ENCODE data around the gene UGCG. TPM values are rescaled to one million over a fixed set of nuclear protein-coding genes. Genes with fewer than 3 reads are reported as not detected.

The UGCG gene
- total RNA-seq, 1 experiment from 2014 or later: 27.6 TPM

DNA sequence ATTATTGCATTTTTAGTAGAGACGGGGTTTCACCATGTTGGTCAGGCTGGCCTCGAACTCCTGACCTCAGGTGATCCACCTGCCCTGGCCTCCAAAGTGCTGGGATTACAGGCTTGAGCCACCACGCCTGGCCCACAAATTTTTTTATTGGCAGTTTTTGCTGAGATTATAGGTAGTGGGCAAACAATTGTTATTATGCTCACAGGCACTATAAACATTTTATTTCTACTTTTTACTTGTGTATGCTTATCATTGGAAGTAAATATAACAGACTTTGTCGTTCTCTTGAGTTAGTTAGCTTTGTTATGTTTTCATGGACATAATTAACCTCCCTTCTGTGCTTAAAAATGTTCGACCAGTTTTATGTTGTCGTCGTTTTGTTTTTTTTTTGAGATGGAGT is 23.9 kb downstream of the UGCG start:
- DNase-seq: no peak
- Histone ChIP-seq H3K4me3 (ENCODE audit: insufficient read depth, low read depth, low read length) (no peak overlapping the region), H3K27me3 (ENCODE audit: control insufficient read depth, insufficient read depth, low read length) (no peaks in the 10 kb centered on the region), H3K36me3 (replicated peaks; ENCODE audit: control insufficient read depth, insufficient read depth, low read length) (0 out of 2 replicates have a peak, but pooled peaks cover 1% of the 10 kb centered on the region)

DNA sequence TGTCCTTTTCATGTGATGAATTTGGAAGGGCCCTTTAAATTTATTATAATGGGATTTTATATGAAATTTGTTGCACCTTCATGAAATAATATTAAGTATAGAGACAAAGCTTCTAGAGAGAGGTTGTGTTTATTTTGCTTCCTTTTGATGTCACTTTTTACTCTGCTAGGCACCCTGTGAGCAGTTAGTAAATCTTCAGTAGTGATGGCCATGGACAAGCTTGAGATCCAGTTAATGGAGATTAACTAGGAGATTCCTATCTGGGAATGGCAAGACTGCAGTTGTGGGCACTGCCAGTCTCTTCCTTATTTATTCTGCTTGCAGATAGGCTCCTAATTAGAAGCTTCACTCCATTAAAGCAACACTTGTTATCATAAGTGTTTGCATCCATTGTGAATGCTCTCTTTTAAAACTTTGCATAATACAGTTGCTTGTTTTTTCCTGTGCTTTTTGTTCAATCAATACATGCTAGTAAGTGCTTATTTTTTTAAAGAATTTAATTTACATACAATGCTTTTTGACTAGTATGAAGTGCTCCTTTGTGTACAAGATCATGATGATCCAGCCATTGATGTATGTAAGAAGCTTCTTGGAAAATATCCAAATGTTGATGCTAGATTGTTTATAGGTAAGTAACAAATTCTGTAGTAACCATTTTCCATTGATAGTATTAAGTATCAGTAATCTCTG is 25.9 kb downstream of the UGCG start:
- H3K27me3 ChIP-seq (ENCODE audit: control insufficient read depth, insufficient read depth, low read length): no peaks in the 10 kb centered on the region
- no peak overlapping the region for H3K4me3 ChIP-seq (ENCODE audit: insufficient read depth, low read depth, low read length)
- peaks cover 6% of the 10 kb centered on the region for H3K36me3 ChIP-seq (replicated peaks; ENCODE audit: control insufficient read depth, insufficient read depth, low read length)
- DNase-seq: no peak

DNA sequence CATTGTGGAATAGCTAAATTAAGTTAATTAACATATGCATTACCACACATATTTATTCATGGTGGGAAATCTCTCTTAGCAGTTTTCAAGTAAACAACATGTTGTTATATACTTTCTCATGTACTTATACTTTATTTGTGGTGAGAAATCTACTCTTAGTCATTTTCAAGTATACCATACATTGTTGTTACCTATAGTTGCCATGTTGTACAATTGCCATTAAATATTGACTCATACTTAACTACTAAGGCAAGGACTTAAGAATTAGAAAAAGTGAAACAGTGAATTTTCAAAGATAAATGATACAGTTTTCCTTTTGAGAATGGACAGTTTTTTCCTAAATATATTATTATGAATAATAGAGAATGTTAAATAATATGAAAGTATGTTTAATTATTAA is 27.7 kb downstream of the UGCG start:
- no peak for DNase-seq
- no peaks in the 10 kb centered on the region for H3K27me3 ChIP-seq (ENCODE audit: control insufficient read depth, insufficient read depth, low read length)
- peaks cover 6% of the 10 kb centered on the region for H3K36me3 ChIP-seq (replicated peaks; ENCODE audit: control insufficient read depth, insufficient read depth, low read length)
- no peak overlapping the region for H3K4me3 ChIP-seq (ENCODE audit: insufficient read depth, low read depth, low read length)

DNA sequence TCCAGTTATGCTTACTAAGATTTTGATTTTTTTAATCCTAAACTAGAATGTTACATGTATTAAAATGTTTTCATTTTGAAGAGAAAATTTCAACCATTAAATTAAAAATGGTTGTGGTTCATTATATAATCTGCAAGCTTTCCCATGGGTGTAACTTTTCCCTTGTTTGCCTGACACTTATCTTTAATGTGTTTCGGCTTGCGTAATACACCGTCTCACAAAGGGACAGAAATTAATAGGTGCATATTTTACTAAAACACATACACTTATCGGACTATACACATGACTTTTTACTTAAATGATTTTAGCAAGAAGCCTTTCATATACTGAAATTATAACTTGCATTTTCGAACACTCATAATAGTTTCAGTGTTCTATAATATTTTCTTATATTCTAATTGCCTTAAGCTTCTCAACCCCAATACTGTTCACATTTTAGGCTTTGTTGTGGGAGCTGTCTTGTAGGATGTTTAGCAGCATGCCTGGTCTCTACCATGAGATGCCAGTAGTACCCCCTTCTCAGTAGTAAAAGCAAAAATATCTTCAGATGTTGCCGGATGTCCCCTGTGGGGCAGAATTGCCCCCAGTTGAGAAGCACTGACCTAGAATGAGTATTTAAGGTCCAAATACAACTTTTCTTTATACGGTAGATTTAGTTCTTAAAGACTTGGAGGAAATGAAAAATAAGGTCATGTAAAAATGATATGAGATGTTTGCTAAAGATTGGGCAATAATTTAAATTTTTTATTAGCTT is 28.6 kb downstream of the UGCG start:
- H3K27me3 ChIP-seq (ENCODE audit: control insufficient read depth, insufficient read depth, low read length): no peaks in the 10 kb centered on the region
- no peak overlapping the region for H3K4me3 ChIP-seq (ENCODE audit: insufficient read depth, low read depth, low read length)
- no peak for DNase-seq
- peaks cover 6% of the 10 kb centered on the region for H3K36me3 ChIP-seq (replicated peaks; ENCODE audit: control insufficient read depth, insufficient read depth, low read length)

DNA sequence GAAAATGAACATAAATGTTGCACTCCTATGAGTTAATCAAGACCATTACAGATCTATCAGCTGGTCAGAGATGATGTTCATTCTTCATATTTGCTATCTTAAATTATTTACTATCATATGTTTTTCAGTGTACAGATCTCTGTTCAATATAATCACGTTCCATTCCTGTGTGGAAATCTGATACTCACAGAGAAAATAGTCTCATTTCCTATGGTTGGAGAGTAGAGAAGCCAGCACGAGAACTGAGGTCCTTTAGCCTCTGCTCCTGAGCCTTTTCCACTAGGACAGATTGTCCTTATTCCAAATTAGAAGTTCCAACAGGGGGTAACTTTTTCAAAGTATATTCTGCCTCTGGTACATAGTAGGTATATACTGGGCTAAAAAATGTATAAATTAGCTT is 29.2 kb downstream of the UGCG start:
- DNase-seq: no peak
- Histone ChIP-seq H3K36me3 (replicated peaks; ENCODE audit: control insufficient read depth, insufficient read depth, low read length) (peaks cover 6% of the 10 kb centered on the region), H3K4me3 (ENCODE audit: insufficient read depth, low read depth, low read length) (no peak overlapping the region), H3K27me3 (ENCODE audit: control insufficient read depth, insufficient read depth, low read length) (no peaks in the 10 kb centered on the region)

DNA sequence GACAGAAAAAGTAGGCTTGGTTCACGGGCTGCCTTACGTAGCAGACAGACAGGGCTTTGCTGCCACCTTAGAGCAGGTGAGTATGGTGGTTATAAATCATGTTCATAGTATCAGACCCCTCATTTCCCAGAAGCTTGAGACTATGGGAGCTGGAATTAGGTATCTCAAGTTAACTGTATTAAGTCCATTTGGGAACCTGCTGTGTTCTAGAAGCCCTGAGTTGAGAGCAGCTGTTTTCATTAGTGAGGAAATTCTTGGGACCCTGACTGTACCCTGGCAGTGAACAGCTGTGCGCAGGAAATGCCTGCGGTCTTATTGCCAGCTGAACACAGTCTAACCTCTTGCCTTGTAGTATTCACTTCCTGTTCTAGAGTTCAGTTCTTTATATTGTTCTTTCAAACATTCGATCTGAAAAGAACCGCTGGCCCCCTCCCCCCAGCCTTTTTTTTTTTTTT is 29.8 kb downstream of the UGCG start:
- no peak for DNase-seq
- Histone ChIP-seq H3K36me3 (replicated peaks; ENCODE audit: control insufficient read depth, insufficient read depth, low read length) (peaks cover 6% of the 10 kb centered on the region), H3K4me3 (ENCODE audit: insufficient read depth, low read depth, low read length) (no peak overlapping the region), H3K27me3 (ENCODE audit: control insufficient read depth, insufficient read depth, low read length) (no peaks in the 10 kb centered on the region)

DNA sequence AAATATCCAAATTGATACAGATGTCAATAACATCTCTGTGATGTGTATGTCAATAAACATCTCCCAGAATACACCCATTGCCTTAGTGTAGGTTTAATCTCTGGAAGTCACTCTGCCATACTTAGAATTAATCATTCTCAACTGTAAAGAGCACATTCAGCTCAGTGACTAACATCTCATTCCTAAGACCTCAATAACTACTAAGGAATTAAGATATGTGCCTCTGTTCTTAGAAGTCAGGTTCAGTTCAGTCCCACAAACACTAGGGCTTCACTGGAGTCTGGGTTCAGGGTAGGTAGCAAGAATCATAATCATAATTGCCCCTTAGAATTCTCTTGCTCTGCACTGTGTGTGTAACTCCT is 31.7 kb downstream of the UGCG start:
- peaks cover 6% of the 10 kb centered on the region for H3K36me3 ChIP-seq (replicated peaks; ENCODE audit: control insufficient read depth, insufficient read depth, low read length)
- H3K4me3 ChIP-seq (ENCODE audit: insufficient read depth, low read depth, low read length): no peak overlapping the region
- DNase-seq: no peak
- H3K27me3 ChIP-seq (ENCODE audit: control insufficient read depth, insufficient read depth, low read length): no peaks in the 10 kb centered on the region

DNA sequence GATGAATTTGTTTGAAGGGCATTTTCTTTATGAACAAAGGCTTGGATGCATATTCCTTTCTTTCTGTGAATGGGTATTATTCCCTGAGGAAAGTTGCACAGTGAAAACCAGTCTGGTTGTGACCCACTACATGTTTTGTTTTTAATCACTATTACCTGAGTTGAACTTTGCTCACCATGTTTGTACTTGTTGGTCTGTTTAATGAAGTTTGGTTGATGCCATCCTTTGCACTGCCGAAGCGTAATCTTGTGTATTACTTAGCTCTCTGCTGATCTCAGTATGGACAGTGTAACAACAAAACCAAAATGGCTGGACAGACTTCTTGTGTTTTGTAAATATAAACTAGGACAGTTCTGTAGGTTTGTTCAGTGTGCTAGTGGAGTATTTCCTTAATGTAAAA is 38.1 kb downstream of the UGCG start:
- Histone ChIP-seq H3K4me3 (ENCODE audit: insufficient read depth, low read depth, low read length) (no peak overlapping the region), H3K36me3 (replicated peaks; ENCODE audit: control insufficient read depth, insufficient read depth, low read length) (peaks cover 3% of the 10 kb centered on the region)
- DNase-seq: no peak

DNA sequence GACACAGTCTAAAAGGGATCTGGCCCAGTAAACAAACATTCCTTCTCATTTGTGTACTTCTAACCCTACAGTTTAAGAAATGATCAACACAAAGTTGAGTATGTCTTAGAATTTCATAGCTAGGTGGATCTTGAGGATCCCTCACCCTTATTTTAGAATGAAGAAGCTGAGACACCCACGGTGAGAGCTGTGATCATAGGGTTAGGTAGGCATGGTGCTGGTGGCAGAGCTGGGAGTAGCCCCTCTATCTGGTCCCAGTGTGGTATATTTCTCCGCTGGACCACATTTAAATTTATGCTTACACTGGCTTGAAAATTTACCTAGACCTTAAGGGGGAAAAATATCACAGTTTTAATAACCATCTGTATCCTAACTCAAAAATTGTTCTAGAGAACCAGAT is 39.8 kb downstream of the UGCG start:
- Histone ChIP-seq H3K36me3 (replicated peaks; ENCODE audit: control insufficient read depth, insufficient read depth, low read length) (peaks cover 3% of the 10 kb centered on the region), H3K27me3 (ENCODE audit: control insufficient read depth, insufficient read depth, low read length) (no peaks in the 10 kb centered on the region), H3K4me3 (ENCODE audit: insufficient read depth, low read depth, low read length) (no peak overlapping the region)
- DNase-seq: no peak

More for the DNA sequence above, 38.1 kb downstream of the UGCG start:
- no peaks in the 10 kb centered on the region for H3K27me3 ChIP-seq (ENCODE audit: control insufficient read depth, insufficient read depth, low read length)

DNA sequence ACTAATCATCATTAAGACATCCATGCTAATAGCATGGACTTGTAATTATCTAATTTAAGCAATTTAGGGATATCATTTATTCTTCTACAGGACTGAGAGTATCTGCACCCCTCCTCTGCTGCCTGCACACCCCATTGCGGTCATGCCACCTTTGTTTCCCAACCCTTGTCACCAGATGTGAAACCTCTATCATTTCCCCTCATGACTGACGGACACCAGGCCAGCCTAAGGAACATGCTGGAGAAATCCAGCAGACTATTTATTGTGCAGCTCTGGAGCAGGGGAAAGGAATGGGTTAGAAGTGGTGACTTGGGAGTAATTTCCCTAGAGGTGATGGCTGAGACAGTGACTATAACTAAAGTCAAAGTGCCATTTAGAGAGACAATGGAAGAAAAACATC is 40.7 kb downstream of the UGCG start:
- Histone ChIP-seq H3K4me3 (ENCODE audit: insufficient read depth, low read depth, low read length) (no peak overlapping the region), H3K36me3 (replicated peaks; ENCODE audit: control insufficient read depth, insufficient read depth, low read length) (peaks cover 3% of the 10 kb centered on the region), H3K27me3 (ENCODE audit: control insufficient read depth, insufficient read depth, low read length) (no peaks in the 10 kb centered on the region)
- no peak for DNase-seq

DNA sequence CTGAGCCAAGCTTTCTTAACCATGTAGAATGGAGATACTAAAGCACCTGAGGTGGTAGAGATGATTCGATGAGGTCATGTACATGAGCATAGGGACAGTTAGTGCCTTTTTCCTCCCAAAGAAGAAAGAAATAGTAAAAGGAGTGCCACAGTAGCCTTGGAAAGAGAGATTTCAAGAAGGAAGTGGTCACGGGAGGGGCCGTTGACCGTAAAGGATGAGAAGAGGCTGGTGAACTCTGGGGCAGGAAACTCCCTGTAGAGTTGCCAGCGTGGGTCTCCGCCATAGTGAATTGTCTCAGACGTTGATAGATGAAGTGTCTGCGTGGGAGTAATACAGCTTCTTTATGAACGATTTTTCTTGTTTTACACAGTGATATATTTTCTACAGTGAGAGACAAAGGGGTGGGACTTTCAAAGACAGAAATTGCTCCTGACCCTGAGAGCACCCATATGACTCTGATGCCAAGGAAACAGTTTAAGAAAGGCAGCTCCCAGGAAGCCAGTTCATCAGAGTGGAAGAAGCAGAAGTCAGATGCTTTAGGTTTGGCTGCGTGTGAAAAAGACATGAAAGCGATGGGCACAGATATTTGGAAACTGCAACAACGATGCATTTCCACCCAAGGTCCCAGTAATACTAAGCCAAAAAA is 41.3 kb downstream of the UGCG start:
- DNase-seq: no peak

DNA sequence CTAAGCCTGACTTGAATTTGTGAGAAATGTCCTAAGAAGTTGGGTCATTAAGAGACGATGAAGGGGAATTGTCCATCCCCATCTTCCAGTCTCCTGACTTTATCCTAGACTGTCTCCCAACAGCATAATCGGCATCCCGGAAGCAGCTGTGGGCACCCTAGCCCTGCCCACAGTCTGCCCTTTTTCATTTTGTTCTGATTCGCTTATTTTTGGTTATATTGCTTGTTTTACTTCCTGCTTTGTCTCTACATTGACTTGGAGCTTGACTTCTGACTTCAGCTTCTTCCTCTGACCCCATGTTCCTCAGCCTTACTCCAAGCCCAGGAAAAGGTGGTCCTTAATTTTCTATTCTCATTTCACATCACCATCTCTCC is 41.8 kb downstream of the UGCG start:
- Histone ChIP-seq H3K36me3 (replicated peaks; ENCODE audit: control insufficient read depth, insufficient read depth, low read length) (peaks cover 3% of the 10 kb centered on the region), H3K4me3 (ENCODE audit: insufficient read depth, low read depth, low read length) (no peak overlapping the region), H3K27me3 (ENCODE audit: control insufficient read depth, insufficient read depth, low read length) (no peaks in the 10 kb centered on the region)
- DNase-seq: no peak

More for the DNA sequence above, 41.3 kb downstream of the UGCG start:
- peaks cover 3% of the 10 kb centered on the region for H3K36me3 ChIP-seq (replicated peaks; ENCODE audit: control insufficient read depth, insufficient read depth, low read length)
- no peaks in the 10 kb centered on the region for H3K27me3 ChIP-seq (ENCODE audit: control insufficient read depth, insufficient read depth, low read length)
- no peak overlapping the region for H3K4me3 ChIP-seq (ENCODE audit: insufficient read depth, low read depth, low read length)

DNA sequence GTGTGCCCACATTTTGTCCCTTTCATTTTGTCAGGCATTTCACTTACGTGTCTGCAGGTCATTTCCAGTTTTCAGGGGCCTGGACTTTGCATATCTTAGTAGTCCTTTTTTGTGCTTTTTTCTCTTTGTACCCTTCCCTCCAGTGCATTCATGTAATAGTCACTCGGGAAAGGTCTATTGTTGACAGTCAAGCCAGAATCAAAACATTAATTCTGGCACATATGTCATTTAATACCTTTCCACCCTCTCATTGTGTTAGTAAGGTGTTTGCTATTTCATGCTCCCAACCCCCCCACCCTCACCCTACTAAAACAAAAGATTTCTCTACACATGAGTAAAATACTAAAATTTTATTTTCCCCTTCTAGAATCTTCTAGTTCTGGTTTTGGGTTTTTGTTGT is 42.7 kb downstream of the UGCG start:
- H3K36me3 ChIP-seq (replicated peaks; ENCODE audit: control insufficient read depth, insufficient read depth, low read length): peaks cover 3% of the 10 kb centered on the region
- no peaks in the 10 kb centered on the region for H3K27me3 ChIP-seq (ENCODE audit: control insufficient read depth, insufficient read depth, low read length)
- no peak overlapping the region for H3K4me3 ChIP-seq (ENCODE audit: insufficient read depth, low read depth, low read length)
- DNase-seq: no peak

DNA sequence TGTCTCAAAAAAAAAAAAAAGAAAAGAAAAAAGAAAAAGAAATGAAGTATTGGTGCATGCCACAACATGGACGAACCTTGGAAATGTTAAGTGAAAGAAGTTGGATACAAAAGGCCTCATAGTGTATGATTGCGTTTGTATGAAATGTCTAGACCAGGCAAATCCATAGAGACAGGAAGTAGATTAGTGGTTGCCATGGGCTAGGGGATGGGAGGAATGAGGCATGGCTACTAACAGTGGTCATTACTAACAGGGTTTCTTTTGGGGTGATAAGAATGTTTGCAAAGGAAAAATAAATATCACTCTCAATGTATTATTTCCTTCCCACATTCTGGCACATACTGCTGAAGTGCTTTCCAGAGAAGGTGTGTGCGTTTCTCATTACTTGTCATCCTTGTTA is 44.1 kb downstream of the UGCG start:
- DNase-seq: no peak
- H3K36me3 ChIP-seq (replicated peaks; ENCODE audit: control insufficient read depth, insufficient read depth, low read length): no peaks in the 10 kb centered on the region

DNA sequence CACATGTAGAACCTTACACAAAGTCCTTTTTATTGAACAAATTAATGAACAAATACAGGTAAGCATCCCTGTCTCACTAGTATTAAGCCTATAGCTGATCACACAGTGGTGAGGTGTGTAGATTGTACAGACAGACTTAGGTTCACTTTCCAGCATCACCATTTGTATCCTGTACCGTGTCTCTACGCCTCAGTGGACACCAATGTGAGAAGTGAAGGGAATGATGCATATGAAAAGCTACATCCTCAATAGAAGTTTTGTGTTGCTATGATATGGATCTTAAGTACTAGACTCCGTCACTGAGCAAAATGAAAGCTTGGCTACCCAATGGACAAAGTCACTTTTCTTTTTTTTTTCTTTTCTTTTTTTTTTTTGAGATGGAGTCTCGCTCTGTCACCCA is 46.6 kb downstream of the UGCG start:
- Histone ChIP-seq H3K36me3 (replicated peaks; ENCODE audit: control insufficient read depth, insufficient read depth, low read length) (no peaks in the 10 kb centered on the region), H3K27me3 (ENCODE audit: control insufficient read depth, insufficient read depth, low read length) (no peaks in the 10 kb centered on the region), H3K4me3 (ENCODE audit: insufficient read depth, low read depth, low read length) (no peak overlapping the region)
- no peak for DNase-seq

More for the DNA sequence above, 44.1 kb downstream of the UGCG start:
- Histone ChIP-seq H3K27me3 (ENCODE audit: control insufficient read depth, insufficient read depth, low read length) (no peaks in the 10 kb centered on the region), H3K4me3 (ENCODE audit: insufficient read depth, low read depth, low read length) (no peak overlapping the region)

Measured in H7 (cell line).